Nephron (organoid): ENCODE results near the gene STAMBP.

ENCODE experiments used
- H3K27ac Mint-ChIP-seq, 3 experiments: 2 replicates each; pipeline ENCODE4 v1.8.0; 2020; ENCODE audit warnings: mixed read lengths in 3 of 3, mild to moderate bottlenecking in 2 of 3, moderate library complexity in 1 of 3
- H3K27me3 Mint-ChIP-seq: 2 replicates; pipeline ENCODE4 v1.8.0; 2021; ENCODE audit warnings: low read depth, mild to moderate bottlenecking, moderate library complexity, mixed read lengths
- H3K36me3 Mint-ChIP-seq: 2 replicates; pipeline ENCODE4 v1.8.0; 2020; ENCODE audit warnings: low read depth, mixed read lengths
- H3K4me1 Mint-ChIP-seq: 2 replicates; pipeline ENCODE4 v1.8.0; 2020; ENCODE audit warnings: mixed read lengths
- H3K4me3 Mint-ChIP-seq, 3 experiments: 2 replicates each; pipeline ENCODE4 v1.8.0; 2020; ENCODE audit warnings: mild to moderate bottlenecking in 3 of 3, mixed read lengths in 3 of 3, moderate library complexity in 2 of 3
- H3K9me3 Mint-ChIP-seq: 2 replicates; pipeline ENCODE4 v1.8.0; 2020; ENCODE audit warnings: mixed read lengths
- CTCF ChIP-seq, 3 experiments: fragments of 200-600 bp; sonication (generic); IDR thresholded peaks; one replicate each; pipeline ENCODE4 v1.5.0; 2021; ENCODE audit warnings: antibody characterized with exemption in 3 of 3; ENCODE audit not compliant: unreplicated experiment in 3 of 3

Gene STAMBP

GRCh38 chr2:73850009-73850408 is 21.2 kb downstream of the STAMBP start:
- Mint-ChIP-seq H3K9me3 (no peaks in the 10 kb centered on the region), H3K4me3 (no peak overlapping the region), H3K27ac (no peak overlapping the region), H3K4me1 (no peaks in the 10 kb centered on the region), H3K27me3 (no peaks in the 10 kb centered on the region), H3K36me3 (peaks cover 51% of the 10 kb centered on the region)
- TF ChIP-seq CTCF (IDR thresholded peaks at IDR 0.05; ENCODE audit: unreplicated experiment in 3 of 3) = no peak

GRCh38 chr2:73851274-73851673 is 22.5 kb downstream of the STAMBP start:
- no peaks in the 10 kb centered on the region for H3K9me3 Mint-ChIP-seq
- peak in 2 of 3 experiments; percentile 14 to 20 for TF ChIP-seq CTCF (IDR thresholded peaks at IDR 0.05; ENCODE audit: unreplicated experiment in 3 of 3)
- H3K27me3 Mint-ChIP-seq = no peaks in the 10 kb centered on the region
- no peak overlapping the region for H3K4me3 Mint-ChIP-seq
- no peak overlapping the region for H3K27ac Mint-ChIP-seq
- H3K36me3 Mint-ChIP-seq = peaks cover 56% of the 10 kb centered on the region
- no peaks in the 10 kb centered on the region for H3K4me1 Mint-ChIP-seq

GRCh38 chr2:73852020-73852419 is 23.3 kb downstream of the STAMBP start:
- H3K36me3 Mint-ChIP-seq = peaks cover 56% of the 10 kb centered on the region
- TF ChIP-seq CTCF (IDR thresholded peaks at IDR 0.05; ENCODE audit: unreplicated experiment in 3 of 3) = no peak
- H3K27me3 Mint-ChIP-seq = no peaks in the 10 kb centered on the region
- no peaks in the 10 kb centered on the region for H3K4me1 Mint-ChIP-seq
- no peaks in the 10 kb centered on the region for H3K9me3 Mint-ChIP-seq
- H3K4me3 Mint-ChIP-seq = no peak overlapping the region
- no peak overlapping the region for H3K27ac Mint-ChIP-seq

GRCh38 chr2:73855526-73855925 is 26.8 kb downstream of the STAMBP start:
- no peaks in the 10 kb centered on the region for H3K9me3 Mint-ChIP-seq
- H3K4me3 Mint-ChIP-seq = no peak overlapping the region
- H3K27me3 Mint-ChIP-seq = no peaks in the 10 kb centered on the region
- H3K36me3 Mint-ChIP-seq = peaks cover 58% of the 10 kb centered on the region
- H3K4me1 Mint-ChIP-seq = no peaks in the 10 kb centered on the region
- TF ChIP-seq CTCF (IDR thresholded peaks at IDR 0.05; ENCODE audit: unreplicated experiment in 3 of 3) = no peak
- no peak overlapping the region for H3K27ac Mint-ChIP-seq

- no peak overlapping the region for H3K4me3 Mint-ChIP-seq
- H3K4me1 Mint-ChIP-seq = no peaks in the 10 kb centered on the region
- no peak overlapping the region for H3K27ac Mint-ChIP-seq
- H3K27me3 Mint-ChIP-seq = no peaks in the 10 kb centered on the region
- H3K36me3 Mint-ChIP-seq = peaks cover 59% of the 10 kb centered on the region
- H3K9me3 Mint-ChIP-seq = no peaks in the 10 kb centered on the region
- no peak for TF ChIP-seq CTCF (IDR thresholded peaks at IDR 0.05; ENCODE audit: unreplicated experiment in 3 of 3)
Observed at GRCh38 chr2:73856214-73856613, 27.5 kb downstream of the STAMBP start.

GRCh38 chr2:73859721-73860586 is 31.2 kb downstream of the STAMBP start:
- H3K4me3 Mint-ChIP-seq = no peak overlapping the region
- H3K27ac Mint-ChIP-seq = no peak overlapping the region
- TF ChIP-seq CTCF (IDR thresholded peaks at IDR 0.05; ENCODE audit: unreplicated experiment in 3 of 3) = no peak
- no peaks in the 10 kb centered on the region for H3K27me3 Mint-ChIP-seq
- H3K36me3 Mint-ChIP-seq = peaks cover 83% of the 10 kb centered on the region
- H3K4me1 Mint-ChIP-seq = no peaks in the 10 kb centered on the region
- no peaks in the 10 kb centered on the region for H3K9me3 Mint-ChIP-seq
